Hepatocyte (in vitro differentiated cells): ENCODE measurements around the gene BCLAF1. TPM values are rescaled to one million over a fixed set of nuclear protein-coding genes. Genes with fewer than 3 reads are reported as not detected.

Experiments used
- DNase-seq: peaks from one replicate; pipeline ENCODE4 v3.0.0-alpha.2; 2016; ENCODE audit warnings: low spot score
- H2AFZ ChIP-seq: fragments of 200-600 bp; sonication (generic); 2 replicates; pipeline ENCODE4 v1.6.0; 2016; ENCODE audit warnings: antibody characterized with exemption, mild to moderate bottlenecking
- H3K27ac ChIP-seq: fragments of 200-600 bp; sonication (generic); 2 replicates; pipeline ENCODE4 v1.5.1; 2016; ENCODE audit warnings: mild to moderate bottlenecking
- H3K27me3 ChIP-seq: fragments of 200-600 bp; sonication (generic); 2 replicates; pipeline ENCODE4 v1.6.1; 2016
- H3K36me3 ChIP-seq: fragments of 200-600 bp; sonication (generic); replicated peaks from 2 replicates; pipeline ENCODE4 v1.5.1; 2016; ENCODE audit warnings: low read depth; ENCODE audit not compliant: insufficient read depth
- H3K4me1 ChIP-seq: fragments of 200-600 bp; sonication (generic); 2 replicates; pipeline ENCODE4 v1.5.1; 2016; ENCODE audit warnings: mild to moderate bottlenecking, moderate library complexity; ENCODE audit not compliant: insufficient read depth
- H3K4me2 ChIP-seq: fragments of 200-600 bp; sonication (generic); 2 replicates; pipeline ENCODE4 v1.6.0; 2016
- H3K4me3 ChIP-seq: fragments of 200-600 bp; sonication (generic); 2 replicates; pipeline ENCODE4 v1.5.1; 2016; ENCODE audit warnings: mild to moderate bottlenecking
- H3K79me2 ChIP-seq: fragments of 200-600 bp; sonication (generic); 2 replicates; pipeline ENCODE4 v1.6.0; 2017; ENCODE audit warnings: mild to moderate bottlenecking
- H3K9me2 ChIP-seq: fragments of 200-600 bp; sonication (generic); replicated peaks from 2 replicates; pipeline ENCODE4 v1.6.0; 2017; ENCODE audit warnings: mild to moderate bottlenecking; ENCODE audit not compliant: insufficient read depth
- H3K9me3 ChIP-seq: fragments of 200-600 bp; sonication (generic); 2 replicates; pipeline ENCODE4 v1.5.1; 2016; ENCODE audit warnings: low read depth, mild to moderate bottlenecking
- H4K20me1 ChIP-seq: fragments of 200-600 bp; sonication (generic); 2 replicates; pipeline ENCODE4 v1.6.0; 2016; ENCODE audit warnings: mild to moderate bottlenecking; ENCODE audit not compliant: insufficient read depth, poor library complexity, severe bottlenecking
- EZH2 ChIP-seq: fragments of 200-600 bp; sonication (generic); IDR thresholded peaks from 2 replicates; pipeline ENCODE4 v1.6.1; 2016; ENCODE audit warnings: antibody characterized with exemption, mild to moderate bottlenecking, borderline replicate concordance
- EZH2phosphoT487 ChIP-seq: fragments of 200-600 bp; sonication (generic); IDR thresholded peaks from one replicate; pipeline ENCODE4 v1.6.1; 2018; ENCODE audit warnings: antibody characterized with exemption, mild to moderate bottlenecking, low read depth, moderate library complexity; ENCODE audit not compliant: unreplicated experiment, severe bottlenecking
- WGBS: methylation state at CpG from one replicate; pipeline ENCODE4 v1.1.6; 2016; ENCODE audit warnings: low lambda C conversion rate; ENCODE audit errors: missing lambda C conversion rate; 5-methylcytosine and 5-hydroxymethylcytosine counted together
- polyA plus RNA-seq: library from polyadenylated mRNA; unstranded; fragments of >200 nt; fragmentation: Nextera tagmentation; extraction: Ambion mirVana; gene quantifications from 2 replicates; pipeline ENCODE4 v1.2.1, GENCODE V29; 2016
- total RNA-seq: library from RNA; depleted of rRNA; stranded (reverse); fragments of >200 nt; gene quantifications from 2 replicates; pipeline ENCODE4 v1.2.3, GENCODE V29; 2014
- TF ChIP-seq, protein P1 (sequence below): fragments of 200-600 bp; sonication (generic); IDR thresholded peaks from 2 replicates; pipeline ENCODE4 v1.5.1; 2016; ENCODE audit warnings: antibody characterized with exemption, mild to moderate bottlenecking; ENCODE audit not compliant: poor library complexity

The BCLAF1 gene
- total and polyA plus RNA-seq, 2 experiments from 2014 or later = 58.2 to 154 TPM

DNA sequence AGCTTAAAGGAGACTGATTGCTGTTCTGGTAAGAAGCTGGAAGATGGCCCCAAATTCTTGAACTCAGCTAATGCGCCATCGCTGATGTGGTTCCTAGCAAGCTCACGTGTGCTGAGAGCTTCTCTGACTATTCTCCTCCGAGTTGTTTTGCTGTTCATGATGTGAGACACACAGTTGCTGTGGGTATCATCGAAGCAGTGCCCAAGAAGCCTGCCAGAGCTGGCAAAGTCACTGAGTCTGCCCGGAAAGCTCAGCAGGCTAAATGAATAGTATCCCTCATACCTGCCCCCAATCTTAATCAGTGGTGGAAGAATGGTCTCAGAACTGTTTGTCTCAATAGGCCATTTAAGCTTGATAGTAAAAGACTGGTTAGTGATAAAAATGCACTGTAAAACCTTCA, 28.3 kb upstream of the BCLAF1 start:
- 72% methylated on average over 6 of the region's 6 CpGs for WGBS
- no peak overlapping the region for H2AFZ ChIP-seq
- no peaks in the 10 kb centered on the region for H3K9me3 ChIP-seq

DNA sequence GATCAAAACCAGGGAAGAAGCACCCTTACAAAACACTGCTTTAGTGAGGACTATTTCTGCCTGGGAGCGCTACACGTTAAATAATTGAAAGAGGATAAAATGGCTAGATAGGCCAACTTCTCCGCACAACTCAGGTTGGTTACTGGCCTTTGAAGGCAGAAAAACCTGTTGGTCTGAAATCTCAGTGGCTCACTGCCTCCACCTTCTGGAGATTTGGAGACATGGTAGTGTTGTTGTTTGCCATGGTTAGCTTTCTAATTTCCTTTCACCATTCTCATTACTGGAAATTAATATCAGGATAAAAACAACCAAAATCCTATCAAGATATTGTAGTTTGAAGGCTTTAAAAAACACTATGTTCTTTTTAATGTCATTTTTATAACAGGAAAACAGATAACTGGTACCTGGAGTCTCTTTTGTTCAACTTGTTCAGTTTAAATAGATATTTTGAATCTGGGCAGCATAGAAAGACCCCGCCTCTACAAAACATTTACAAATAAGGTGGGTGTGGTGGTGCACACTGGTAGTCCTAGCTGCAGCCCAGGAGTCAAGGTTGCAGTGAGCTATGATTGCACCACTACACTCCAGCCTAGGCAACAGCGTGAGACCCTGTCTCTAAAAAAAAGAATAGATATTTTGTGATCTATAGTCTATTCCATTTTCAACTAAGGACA, 27.5 kb upstream of the BCLAF1 start:
- no peaks in the 10 kb centered on the region for H4K20me1 ChIP-seq
- H3K9me2 ChIP-seq = no peaks in the 10 kb centered on the region
- no peaks in the 10 kb centered on the region for H3K4me1 ChIP-seq
- H3K36me3 ChIP-seq = no peaks in the 10 kb centered on the region
- no peak overlapping the region for H3K27ac ChIP-seq
- H2AFZ ChIP-seq = no peak overlapping the region
- peak; percentile 82 for DNase-seq
- H3K4me3 ChIP-seq = no peak overlapping the region
- H3K79me2 ChIP-seq = no peaks in the 10 kb centered on the region
- H3K4me2 ChIP-seq = no peak overlapping the region
- WGBS = 35% methylated on average over 5 of the region's 5 CpGs
- H3K27me3 ChIP-seq = no peaks in the 10 kb centered on the region
- TF ChIP-seq, protein P1, sequence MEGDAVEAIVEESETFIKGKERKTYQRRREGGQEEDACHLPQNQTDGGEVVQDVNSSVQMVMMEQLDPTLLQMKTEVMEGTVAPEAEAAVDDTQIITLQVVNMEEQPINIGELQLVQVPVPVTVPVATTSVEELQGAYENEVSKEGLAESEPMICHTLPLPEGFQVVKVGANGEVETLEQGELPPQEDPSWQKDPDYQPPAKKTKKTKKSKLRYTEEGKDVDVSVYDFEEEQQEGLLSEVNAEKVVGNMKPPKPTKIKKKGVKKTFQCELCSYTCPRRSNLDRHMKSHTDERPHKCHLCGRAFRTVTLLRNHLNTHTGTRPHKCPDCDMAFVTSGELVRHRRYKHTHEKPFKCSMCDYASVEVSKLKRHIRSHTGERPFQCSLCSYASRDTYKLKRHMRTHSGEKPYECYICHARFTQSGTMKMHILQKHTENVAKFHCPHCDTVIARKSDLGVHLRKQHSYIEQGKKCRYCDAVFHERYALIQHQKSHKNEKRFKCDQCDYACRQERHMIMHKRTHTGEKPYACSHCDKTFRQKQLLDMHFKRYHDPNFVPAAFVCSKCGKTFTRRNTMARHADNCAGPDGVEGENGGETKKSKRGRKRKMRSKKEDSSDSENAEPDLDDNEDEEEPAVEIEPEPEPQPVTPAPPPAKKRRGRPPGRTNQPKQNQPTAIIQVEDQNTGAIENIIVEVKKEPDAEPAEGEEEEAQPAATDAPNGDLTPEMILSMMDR = peak; percentile 84
- TF ChIP-seq EZH2 = no peak
- H3K9me3 ChIP-seq = no peaks in the 10 kb centered on the region

More for the DNA sequence above, 28.3 kb upstream of the BCLAF1 start:
- no peak overlapping the region for H3K27ac ChIP-seq
- no peak overlapping the region for H3K4me2 ChIP-seq
- H3K27me3 ChIP-seq = no peaks in the 10 kb centered on the region
- TF ChIP-seq EZH2 (no peak), EZH2phosphoT487 (no peak)
- TF ChIP-seq, protein P1 = no peak
- H3K79me2 ChIP-seq = no peaks in the 10 kb centered on the region
- no peaks in the 10 kb centered on the region for H3K4me1 ChIP-seq
- H3K9me2 ChIP-seq = no peaks in the 10 kb centered on the region
- H3K4me3 ChIP-seq = no peak overlapping the region
- H3K36me3 ChIP-seq = no peaks in the 10 kb centered on the region
- DNase-seq = no peak
- no peaks in the 10 kb centered on the region for H4K20me1 ChIP-seq

- WGBS = 89% methylated on average over 4 of the region's 4 CpGs
- Histone ChIP-seq H3K4me2 (no peak overlapping the region), H3K4me1 (no peaks in the 10 kb centered on the region), H3K79me2 (no peaks in the 10 kb centered on the region), H4K20me1 (no peaks in the 10 kb centered on the region), H3K27ac (no peak overlapping the region), H3K27me3 (no peaks in the 10 kb centered on the region), H3K9me3 (no peaks in the 10 kb centered on the region), H3K4me3 (no peak overlapping the region), H2AFZ (no peak overlapping the region), H3K36me3 (no peaks in the 10 kb centered on the region), H3K9me2 (no peaks in the 10 kb centered on the region)
- DNase-seq = no peak
- TF ChIP-seq EZH2 (no peak), EZH2phosphoT487 (no peak)
- TF ChIP-seq, protein P1 = no peak
These were observed 25.9 kb upstream of the BCLAF1 start for GRCh38 chr6:136315594-136315993.
